OCI-LY1 (cell line): Measurements from ENCODE around the gene WDR13.

ENCODE experiments used
- EZH2 ChIP-seq: fragments of 200-600 bp; sonication (generic), shearing (Covaris generic); IDR thresholded peaks from 2 replicates; pipeline ENCODE4 v1.8.0; 2017; ENCODE audit warnings: borderline replicate concordance, mixed run types, mild to moderate bottlenecking, antibody characterized with exemption, low read length, moderate library complexity, mixed read lengths
- TF ChIP-seq, protein P1 (sequence below): fragments of 200-600 bp; sonication (generic), shearing (Covaris generic); IDR thresholded peaks from 2 replicates; pipeline ENCODE4 v1.5.1; 2017; ENCODE audit warnings: mild to moderate bottlenecking, antibody characterized with exemption, low read length, moderate library complexity, mixed read lengths

DNA sequence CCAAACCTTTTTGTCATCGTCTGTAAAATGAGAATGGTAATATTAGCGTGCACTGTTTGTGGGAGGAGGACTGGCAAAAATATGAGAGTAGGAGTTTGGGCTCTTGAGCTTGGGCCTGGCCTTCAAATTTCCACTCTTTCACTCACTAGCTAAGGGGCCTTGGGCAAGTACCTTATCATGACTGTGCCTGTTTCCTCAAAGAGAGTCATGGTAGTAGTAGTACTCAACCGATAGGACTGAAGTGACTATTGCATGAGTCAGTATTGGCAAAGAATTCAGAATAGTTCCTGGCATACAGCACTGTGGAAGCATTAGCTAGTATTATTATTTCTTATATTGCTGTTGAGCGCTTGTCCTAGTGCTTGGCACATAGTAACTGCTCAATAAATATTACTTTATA, 39.0 kb upstream of the WDR13 start:
- no peak for TF ChIP-seq EZH2
- TF ChIP-seq, protein P1, sequence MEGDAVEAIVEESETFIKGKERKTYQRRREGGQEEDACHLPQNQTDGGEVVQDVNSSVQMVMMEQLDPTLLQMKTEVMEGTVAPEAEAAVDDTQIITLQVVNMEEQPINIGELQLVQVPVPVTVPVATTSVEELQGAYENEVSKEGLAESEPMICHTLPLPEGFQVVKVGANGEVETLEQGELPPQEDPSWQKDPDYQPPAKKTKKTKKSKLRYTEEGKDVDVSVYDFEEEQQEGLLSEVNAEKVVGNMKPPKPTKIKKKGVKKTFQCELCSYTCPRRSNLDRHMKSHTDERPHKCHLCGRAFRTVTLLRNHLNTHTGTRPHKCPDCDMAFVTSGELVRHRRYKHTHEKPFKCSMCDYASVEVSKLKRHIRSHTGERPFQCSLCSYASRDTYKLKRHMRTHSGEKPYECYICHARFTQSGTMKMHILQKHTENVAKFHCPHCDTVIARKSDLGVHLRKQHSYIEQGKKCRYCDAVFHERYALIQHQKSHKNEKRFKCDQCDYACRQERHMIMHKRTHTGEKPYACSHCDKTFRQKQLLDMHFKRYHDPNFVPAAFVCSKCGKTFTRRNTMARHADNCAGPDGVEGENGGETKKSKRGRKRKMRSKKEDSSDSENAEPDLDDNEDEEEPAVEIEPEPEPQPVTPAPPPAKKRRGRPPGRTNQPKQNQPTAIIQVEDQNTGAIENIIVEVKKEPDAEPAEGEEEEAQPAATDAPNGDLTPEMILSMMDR: no peak
